ENCODE measurements around the gene CACNA2D2. TPM values are rescaled to one million over a fixed set of nuclear protein-coding genes. Genes with fewer than 3 reads are reported as not detected.

The CACNA2D2 gene
- total RNA-seq, 1 donor from 2014 or later = 19.4 TPM

GRCh38 chr3:50345008-50345407, 158.4 kb downstream of the CACNA2D2 start:
- peaks cover 49% of the 10 kb centered on the region for H3K27me3 Mint-ChIP-seq
- H3K4me1 Mint-ChIP-seq (ENCODE audit: unreplicated experiment) = peaks cover 12% of the 10 kb centered on the region
- H3K9me3 Mint-ChIP-seq = no peaks in the 10 kb centered on the region
- H3K36me3 Mint-ChIP-seq = no peaks in the 10 kb centered on the region
- no peak overlapping the region for H3K27ac Mint-ChIP-seq
- TF ChIP-seq, protein P1, sequence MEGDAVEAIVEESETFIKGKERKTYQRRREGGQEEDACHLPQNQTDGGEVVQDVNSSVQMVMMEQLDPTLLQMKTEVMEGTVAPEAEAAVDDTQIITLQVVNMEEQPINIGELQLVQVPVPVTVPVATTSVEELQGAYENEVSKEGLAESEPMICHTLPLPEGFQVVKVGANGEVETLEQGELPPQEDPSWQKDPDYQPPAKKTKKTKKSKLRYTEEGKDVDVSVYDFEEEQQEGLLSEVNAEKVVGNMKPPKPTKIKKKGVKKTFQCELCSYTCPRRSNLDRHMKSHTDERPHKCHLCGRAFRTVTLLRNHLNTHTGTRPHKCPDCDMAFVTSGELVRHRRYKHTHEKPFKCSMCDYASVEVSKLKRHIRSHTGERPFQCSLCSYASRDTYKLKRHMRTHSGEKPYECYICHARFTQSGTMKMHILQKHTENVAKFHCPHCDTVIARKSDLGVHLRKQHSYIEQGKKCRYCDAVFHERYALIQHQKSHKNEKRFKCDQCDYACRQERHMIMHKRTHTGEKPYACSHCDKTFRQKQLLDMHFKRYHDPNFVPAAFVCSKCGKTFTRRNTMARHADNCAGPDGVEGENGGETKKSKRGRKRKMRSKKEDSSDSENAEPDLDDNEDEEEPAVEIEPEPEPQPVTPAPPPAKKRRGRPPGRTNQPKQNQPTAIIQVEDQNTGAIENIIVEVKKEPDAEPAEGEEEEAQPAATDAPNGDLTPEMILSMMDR (conservative IDR thresholded peaks at IDR 0.05) = no peak
- DNase-seq (ENCODE audit: extremely low spot score, unreplicated experiment) = no peak
- peak overlapping the region; percentile 83 for H3K4me3 Mint-ChIP-seq

GRCh38 chr3:50342813-50343633, 160.4 kb downstream of the CACNA2D2 start:
- Mint-ChIP-seq H3K27ac (no peak overlapping the region), H3K4me3 (no peak overlapping the region), H3K9me3 (no peaks in the 10 kb centered on the region), H3K4me1 (ENCODE audit: unreplicated experiment) (peaks cover 22% of the 10 kb centered on the region), H3K27me3 (peaks cover 65% of the 10 kb centered on the region), H3K36me3 (no peaks in the 10 kb centered on the region)
- DNase-seq (ENCODE audit: extremely low spot score, unreplicated experiment) = no peak
- TF ChIP-seq, protein P1 (conservative IDR thresholded peaks at IDR 0.05) = no peak

DNA sequence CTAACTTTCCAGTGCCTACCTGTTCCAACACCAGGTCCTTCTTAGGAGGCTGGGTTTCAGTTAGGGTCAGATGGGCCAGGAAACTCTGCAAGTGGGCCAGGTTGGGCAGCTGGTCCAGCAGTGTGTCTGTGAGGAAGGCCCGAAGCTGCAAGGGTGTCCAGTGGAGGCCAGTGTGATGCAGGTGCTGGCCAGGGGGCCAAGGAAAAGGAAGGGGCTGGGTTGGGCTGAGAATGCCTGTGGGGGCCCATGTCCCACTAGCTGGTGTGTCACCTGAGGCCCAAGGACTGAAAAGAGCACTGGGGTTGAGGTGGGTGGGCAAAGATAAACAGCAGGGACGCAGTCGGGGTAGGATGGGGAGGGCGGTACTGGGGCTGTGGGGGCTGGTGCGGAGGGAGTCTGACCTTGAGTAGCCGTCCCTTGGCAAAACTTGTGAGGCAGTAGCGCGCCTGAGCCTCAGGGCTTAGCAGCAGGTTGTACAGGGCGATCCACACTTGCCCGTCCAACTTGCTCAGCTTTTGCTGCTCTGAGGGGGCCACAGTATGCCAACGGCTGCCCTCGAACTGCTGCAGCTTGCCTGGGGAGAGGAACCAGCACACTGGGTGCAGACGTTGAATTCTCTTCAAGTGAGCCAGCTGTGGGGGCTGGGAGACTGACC, 161.3 kb downstream of the CACNA2D2 start:
- no peak overlapping the region for H3K27ac Mint-ChIP-seq
- DNase-seq (ENCODE audit: extremely low spot score, unreplicated experiment) = no peak
- no peaks in the 10 kb centered on the region for H3K9me3 Mint-ChIP-seq
- H3K27me3 Mint-ChIP-seq = peaks cover 65% of the 10 kb centered on the region
- peak overlapping the region; percentile 22 for H3K4me3 Mint-ChIP-seq
- TF ChIP-seq, protein P1 (conservative IDR thresholded peaks at IDR 0.05) = no peak
- no peaks in the 10 kb centered on the region for H3K36me3 Mint-ChIP-seq
- H3K4me1 Mint-ChIP-seq (ENCODE audit: unreplicated experiment) = peaks cover 20% of the 10 kb centered on the region

- no peak for DNase-seq (ENCODE audit: extremely low spot score, unreplicated experiment)
- Mint-ChIP-seq H3K4me3 (peak overlapping the region; percentile 20), H3K9me3 (no peaks in the 10 kb centered on the region), H3K36me3 (peaks cover under 1% of the 10 kb centered on the region), H3K4me1 (ENCODE audit: unreplicated experiment) (peaks cover 22% of the 10 kb centered on the region), H3K27me3 (peaks cover 65% of the 10 kb centered on the region), H3K27ac (no peak overlapping the region)
- TF ChIP-seq, protein P1 (conservative IDR thresholded peaks at IDR 0.05) = no peak
Observed at GRCh38 chr3:50341537-50341936, 161.9 kb downstream of the CACNA2D2 start.

DNA sequence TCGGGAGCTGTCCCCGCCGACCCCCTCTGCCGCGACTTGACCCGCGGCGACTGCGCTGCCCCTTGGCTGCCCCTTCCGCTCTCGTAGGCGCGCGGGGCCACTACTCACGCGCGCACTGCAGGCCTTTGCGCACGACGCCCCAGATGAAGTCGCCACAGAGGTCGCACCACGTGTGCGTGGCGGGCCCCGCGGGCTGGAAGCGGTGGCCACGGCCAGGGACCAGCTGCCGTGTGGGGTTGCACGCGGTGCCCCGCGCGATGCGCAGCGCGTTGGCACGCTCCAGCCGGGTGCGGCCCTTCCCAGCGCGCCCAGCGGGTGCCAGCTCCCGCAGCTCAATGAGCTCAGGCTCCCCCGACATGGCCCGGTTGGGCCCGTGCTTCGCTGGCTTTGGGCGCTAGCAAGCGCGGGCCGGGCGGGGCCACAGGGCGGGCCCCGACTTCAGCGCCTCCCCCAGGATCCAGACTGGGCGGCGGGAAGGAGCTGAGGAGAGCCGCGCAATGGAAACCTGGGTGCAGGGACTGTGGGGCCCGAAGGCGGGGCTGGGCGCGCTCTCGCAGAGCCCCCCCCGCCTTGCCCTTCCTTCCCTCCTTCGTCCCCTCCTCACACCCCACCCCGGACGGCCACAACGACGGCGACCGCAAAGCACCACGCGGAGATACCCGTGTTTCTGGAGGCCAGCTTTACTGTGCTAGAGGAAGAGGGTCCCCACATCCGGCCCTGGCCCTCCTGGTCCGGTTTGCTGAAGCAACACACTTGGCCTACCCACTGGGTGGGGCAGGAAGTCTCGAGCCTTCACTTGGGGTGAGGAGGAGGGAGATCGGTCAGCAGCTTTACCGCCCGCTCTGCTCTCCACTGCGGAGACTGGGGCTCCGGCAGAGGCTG, 162.7 kb downstream of the CACNA2D2 start, which contains the start of gene RASSF1:
Gene RASSF1, minus strand, starts transcription at position 389 of the 882 bp plus-strand sequence. Its CDS starts 31 bp downstream, at position 358.
- H3K4me3 Mint-ChIP-seq = peak within 1 kb of the TSS; percentile 36
- H3K9me3 Mint-ChIP-seq = no peaks in the 10 kb centered on the region
- peaks cover 25% of the 10 kb centered on the region for H3K4me1 Mint-ChIP-seq (ENCODE audit: unreplicated experiment)
- TF ChIP-seq, protein P1 (conservative IDR thresholded peaks at IDR 0.05) = no peak
- H3K27me3 Mint-ChIP-seq = peaks cover 61% of the 10 kb centered on the region
- peaks cover 4% of the 10 kb centered on the region for H3K36me3 Mint-ChIP-seq
- no peak for DNase-seq (ENCODE audit: extremely low spot score, unreplicated experiment)
- H3K27ac Mint-ChIP-seq = no peak within 1 kb of the TSS
